NCI-H128 (cell line): ENCODE data around the gene P4HA2.
"Not testable (repeated sequence)": the region's sequence is repeated elsewhere in the genome, so short reads cannot be mapped to it uniquely, and the experiment has no call there.

Experiments used
- DNase-seq: peaks from one replicate; lab custom pipeline; 2025; ENCODE audit not compliant: unreplicated experiment; lab: John Stamatoyannopoulos, UW

The P4HA2 gene

GRCh38 chr5:132150565-132150964 is 77.1 kb downstream of the P4HA2 start:
- no peak for DNase-seq

DNA sequence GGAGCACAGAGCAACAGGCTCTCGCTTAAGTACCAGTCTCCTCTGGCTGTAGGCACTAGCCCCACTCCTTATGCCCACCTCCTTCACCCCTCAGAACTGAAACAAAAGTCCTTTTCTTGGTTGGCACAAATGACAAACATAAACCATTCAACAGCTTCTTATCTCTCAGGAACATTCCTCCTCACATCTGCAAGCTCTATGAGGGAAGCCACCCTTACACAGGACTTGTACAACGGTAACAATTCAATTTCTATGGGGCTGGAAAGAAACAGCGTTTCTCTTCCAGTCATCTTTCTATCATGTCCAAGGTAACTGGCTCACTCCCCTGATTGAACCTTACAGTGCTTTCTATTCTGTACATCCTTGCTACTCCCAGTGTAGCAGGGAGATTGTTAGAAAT is 80.0 kb downstream of the P4HA2 start:
- DNase-seq = no peak

GRCh38 chr5:132145326-132145725 is 82.3 kb downstream of the P4HA2 start:
- DNase-seq = not testable (repeated sequence)

GRCh38 chr5:132143148-132143547 is 84.5 kb downstream of the P4HA2 start:
- no peak for DNase-seq

DNA sequence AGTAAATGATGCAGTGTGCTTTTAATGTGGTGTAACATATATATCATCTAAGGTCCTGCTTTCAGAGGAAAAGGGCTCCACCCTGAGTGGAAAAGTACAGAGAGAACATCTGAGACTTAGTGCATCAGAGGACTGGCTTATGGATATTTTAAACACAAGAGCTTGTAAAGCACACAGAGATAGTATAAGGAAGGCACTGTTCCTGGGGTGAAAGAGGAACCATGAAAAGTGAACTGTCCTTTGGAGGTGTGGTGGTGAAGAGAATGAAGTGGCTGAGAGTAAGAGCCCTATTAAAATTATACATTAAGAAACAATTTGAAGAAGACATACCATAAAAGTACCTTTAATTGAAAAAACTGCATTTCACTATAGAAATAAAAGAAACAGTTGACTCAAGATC is 85.2 kb downstream of the P4HA2 start:
- no peak for DNase-seq
